HG02588 (cell line): ENCODE results near the gene MLST8.

ENCODE experiments used
- ATAC-seq: cut with Tn5 transposase; IDR thresholded peaks from one replicate; pipeline ENCODE4 v1.9.1; 2021; ENCODE audit warnings: mild to moderate bottlenecking, moderate library complexity; ENCODE audit not compliant: unreplicated experiment

The MLST8 gene

DNA sequence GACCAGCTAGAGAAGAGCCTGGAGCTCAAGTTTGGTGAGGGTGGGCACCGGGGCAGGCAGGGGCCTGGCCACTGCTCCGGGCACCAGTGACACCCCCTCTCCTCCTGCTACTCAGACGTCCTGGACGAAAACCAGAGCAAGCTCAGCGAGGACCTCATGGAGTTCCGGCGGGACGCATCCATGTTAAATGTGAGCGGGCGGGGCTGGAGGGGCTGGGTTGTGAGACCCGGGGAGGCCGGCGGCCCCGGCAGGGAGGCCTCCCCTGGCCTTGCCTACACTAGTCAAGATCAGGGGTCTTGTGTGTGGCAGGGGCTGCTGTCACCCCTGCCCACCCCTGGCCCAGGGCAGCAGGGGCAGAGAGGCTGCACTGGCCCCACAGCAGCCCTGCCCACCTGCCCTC lies 31.9 kb upstream of the MLST8 start:
- ATAC-seq, result no peak

DNA sequence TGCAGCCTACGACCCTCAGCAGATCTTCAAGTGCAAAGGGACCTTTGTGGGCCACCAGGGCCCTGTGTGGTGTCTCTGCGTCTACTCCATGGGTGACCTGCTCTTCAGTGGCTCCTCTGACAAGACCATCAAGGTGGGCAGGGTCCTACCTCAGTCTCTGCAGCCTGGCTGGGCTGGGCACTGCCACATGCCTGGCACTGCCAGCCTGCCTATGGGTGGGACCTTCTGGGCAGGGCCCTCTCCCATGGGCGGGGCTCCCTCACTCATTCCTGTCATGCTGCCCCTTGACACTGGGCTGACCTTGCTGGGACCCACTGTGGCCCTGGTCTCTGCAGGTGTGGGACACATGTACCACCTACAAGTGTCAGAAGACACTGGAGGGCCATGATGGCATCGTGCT lies 31.3 kb upstream of the MLST8 start:
- ATAC-seq, result no peak

DNA sequence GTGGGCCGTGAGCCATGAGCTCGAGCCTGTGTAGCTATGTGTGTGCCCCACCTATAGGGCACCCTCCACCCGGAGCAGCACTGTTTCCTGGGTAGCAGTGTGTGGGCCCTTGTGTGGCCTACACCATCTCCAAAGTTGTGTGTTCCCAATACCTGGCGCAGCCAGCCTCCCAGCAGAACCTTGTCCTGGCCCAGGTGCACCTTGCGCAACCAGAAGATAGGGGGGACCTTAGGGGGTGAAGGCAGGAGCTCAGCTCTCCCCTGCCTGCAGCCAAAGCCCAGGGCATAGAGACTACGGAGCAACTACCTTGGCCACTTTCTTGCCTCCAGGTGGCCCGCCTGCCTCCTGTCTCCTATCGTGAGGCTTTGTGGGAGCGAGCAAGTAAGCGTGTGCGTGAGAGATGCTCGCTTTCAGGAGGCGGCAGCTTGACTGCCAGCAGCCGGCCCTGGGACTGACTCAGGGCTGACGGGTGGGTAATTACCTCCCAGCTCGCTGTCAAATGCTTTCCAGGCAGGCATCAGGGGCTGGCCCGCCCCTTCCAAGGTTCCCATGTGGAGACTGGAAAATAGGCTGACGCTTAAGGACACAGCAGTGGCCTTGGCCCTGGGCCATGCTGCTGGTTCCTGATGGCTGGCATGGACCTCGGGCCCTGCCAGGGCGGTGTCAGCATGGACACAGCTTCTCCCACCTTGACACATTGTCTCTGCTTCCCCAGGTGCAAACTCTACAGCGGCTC lies 30.7 kb upstream of the MLST8 start:
- no peak for ATAC-seq

DNA sequence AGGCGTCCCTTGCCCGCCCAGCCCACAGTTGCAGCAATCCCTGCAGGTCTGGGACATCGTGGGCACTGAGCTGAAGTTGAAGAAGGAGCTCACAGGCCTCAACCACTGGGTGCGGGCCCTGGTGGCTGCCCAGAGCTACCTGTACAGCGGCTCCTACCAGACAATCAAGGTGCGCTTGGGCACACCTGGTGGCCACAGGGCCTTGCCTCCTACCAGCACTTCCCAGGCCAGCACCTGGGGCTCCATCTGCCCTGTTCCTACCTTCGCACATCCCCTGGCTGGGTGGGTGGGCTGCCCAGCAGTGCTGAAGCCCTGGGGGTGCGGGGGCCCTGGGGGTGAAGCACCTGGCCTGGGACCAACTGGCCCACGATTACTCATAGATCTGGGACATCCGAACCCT lies 29.8 kb upstream of the MLST8 start:
- ATAC-seq, result no peak

DNA sequence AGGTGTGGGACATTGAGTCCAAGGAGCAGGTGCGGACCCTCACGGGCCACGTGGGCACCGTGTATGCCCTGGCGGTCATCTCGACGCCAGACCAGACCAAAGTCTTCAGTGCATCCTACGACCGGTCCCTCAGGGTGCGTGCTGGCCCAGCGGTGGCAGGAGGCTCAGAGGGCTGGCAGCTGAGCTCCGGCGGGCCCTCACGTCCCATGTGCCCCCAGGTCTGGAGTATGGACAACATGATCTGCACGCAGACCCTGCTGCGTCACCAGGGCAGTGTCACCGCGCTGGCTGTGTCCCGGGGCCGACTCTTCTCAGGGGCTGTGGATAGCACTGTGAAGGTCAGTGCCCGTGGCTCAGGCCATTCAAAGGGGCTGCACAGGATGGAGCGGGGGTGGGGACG lies 29.2 kb upstream of the MLST8 start:
- ATAC-seq, result no peak

DNA sequence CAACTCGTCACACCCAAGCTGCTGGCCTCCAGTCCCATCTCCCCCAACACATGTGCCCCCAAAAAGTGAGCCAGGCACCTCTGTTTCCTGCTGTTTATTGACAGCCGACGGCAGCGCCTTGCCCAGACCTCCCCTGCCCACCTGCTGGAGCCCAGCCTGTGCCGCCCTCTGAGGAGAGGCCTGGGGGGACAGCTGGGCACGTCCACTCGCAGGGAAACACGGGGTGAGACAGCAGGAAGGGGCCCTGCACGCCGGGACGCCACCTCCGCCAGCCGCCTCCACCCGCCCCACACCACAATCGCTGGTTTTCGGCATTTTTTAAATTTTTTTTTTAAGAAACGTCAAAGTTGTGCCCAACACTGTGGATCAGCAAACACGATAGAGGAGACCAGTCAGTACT lies 28.2 kb upstream of the MLST8 start:
- no peak for ATAC-seq

DNA sequence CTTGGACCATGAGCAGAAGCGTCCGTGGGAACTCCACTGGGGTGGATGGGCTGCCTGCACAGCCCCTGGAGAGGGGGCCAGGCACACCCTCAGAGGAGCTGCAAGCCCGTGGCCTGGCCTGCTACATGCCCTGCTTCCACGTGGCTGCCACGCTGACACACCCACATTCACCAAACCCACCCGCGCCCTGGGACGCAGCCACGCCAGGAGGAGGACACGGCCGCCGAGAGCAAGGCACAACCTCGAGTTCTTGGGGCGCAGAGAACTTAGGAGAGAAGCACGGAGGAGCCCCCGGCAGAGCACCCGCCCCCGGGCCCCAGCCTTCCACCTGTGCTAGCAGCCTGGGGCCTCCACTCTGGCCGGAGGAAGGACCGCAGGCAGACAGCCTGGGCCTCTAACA lies 27.7 kb upstream of the MLST8 start:
- ATAC-seq, result no peak

DNA sequence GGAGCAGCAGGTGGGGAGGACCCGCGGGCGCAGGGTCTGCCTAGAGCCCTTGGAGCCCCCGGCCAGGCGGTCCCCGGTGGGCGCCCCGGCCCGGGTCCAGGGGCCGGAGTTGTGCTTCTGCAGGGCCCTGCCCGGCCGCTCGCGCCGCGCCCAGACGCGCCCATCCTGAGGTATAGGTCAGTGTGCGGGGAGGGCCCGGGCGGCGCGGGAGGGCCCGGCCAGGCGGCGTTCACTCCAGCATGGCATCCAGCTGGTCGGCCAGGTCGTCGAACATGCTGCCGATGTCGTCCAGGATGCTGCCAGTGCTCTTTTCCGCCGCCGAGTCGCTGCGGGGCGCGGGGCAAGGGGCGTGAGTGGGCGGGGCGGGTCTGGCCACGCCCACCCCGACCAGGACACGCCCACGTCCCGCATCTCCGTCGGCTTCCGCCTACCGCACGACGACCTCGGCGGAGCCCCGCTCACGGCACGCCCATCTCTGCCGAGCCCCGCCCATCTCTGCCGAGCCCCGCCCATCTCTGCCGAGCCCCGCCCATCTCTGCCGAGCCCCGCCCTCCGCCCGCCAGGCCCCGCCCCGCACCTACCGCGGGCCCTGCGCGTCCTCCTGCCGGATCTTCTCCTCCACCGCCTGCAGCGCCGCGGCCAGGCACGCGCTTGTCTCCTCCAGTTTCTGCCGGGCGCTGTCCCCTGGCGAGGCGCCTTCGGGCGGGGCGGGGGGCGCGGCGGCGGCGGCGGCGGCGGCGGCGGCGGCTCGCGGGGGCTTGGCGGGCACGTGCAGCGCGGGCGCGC lies 26.7 kb upstream of the MLST8 start:
- no peak for ATAC-seq

DNA sequence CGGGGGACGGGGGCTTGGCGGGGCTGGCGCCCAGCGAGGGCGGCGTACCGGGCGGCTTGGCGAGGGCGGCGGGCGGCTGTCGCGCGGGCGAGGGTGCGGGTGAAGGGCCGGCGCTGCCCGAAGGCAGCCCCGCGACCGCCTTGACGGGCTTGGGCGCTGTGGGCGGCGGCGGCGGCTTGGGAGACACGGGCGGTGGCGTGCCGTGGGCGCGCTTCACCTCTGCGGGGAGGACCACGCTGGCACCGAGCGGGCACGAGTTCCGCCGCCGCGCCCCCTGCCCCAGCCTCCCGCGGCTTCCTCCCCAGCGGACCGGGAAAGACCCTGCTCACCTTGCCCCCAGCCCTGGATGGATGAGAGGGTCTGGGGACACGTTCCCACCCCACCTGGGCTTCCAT lies 26.1 kb upstream of the MLST8 start:
- ATAC-seq, result no peak

DNA sequence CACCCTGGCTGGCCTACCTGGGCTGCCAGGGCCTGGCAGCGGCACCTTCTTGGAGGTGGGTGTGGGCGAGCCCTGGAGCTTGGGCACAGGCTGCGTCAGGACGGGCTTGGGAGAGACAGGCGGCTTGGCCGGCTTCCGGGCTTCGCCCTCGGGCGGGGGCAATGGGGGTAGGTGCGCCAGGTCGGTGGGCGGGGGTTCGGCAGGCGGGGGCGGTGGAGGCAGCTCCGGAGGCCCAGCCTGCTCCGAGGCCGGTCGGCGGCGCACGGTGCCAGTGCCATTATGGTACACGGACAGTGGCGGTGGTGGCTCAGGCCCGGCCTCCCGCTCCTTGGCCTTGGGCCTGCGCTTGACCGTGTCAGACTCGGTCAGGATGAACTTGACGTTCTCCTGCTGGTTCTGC lies 25.7 kb upstream of the MLST8 start:
- ATAC-seq, result no peak

DNA sequence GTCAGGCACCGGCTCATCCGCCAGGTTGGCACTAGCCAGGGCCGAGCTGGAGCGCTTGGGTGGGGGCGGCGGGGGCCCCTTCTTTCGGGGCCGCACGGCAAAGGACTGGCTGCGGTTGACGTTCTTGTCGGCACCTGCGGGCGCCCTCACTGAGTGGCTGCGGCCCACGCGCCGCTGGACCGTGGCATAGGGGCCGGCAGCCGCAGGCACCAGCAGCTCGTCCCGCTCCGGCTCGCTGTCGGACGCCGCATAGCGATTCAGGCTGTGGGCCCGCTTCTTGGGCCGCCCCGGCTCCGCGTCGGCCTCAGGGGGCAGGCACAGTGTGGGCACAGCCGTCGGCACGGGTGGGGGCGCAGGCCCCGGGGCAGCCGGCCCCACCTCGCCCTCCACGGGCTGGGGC lies 24.8 kb upstream of the MLST8 start:
- no peak for ATAC-seq

DNA sequence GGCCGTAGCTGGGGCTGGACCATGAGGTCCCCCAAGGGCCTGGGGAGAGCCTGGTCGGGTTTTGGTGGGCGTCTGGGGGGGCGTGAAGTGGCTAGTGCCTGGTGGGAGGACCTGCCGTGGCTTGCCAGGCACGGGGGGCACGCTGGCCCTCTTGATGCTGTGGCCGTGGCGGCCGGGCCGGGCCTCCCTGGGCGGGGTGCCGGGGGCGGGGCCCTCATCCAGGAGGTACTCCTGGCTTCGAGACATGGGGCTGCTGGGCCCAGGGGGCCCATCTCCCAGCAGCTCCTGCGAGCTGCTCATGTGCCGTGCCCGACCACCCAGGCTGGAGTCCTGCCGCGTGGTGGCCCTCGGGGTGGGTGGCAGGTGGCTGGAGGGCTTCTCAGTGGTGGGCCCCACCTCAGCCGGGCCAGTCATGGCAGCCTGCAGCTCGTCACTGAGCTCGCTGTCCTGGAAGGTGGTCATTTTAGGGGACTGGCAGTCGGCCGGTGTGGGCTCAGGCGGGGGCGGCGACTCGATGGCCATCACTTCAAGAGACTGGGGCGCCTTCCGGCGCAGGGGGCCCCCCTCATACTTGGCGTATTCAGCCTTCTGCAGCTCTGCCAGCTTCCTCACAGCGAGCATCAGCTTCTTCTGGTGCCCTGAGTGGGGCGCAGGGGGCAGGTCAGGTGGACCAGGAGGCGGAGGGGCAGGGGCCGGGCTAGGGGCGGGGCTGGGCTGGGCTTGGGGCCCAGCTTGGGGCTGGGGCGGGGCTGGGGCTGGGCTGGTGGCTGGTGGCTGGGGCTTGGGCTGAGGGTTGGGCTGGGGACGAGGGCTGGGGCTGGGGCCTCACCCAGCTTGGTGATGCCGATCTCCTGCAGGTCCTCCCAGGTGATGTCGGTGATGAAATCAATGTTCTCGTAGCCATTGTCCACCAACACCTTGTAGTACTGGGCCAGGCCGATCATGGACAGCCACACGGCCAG lies 24.0 kb upstream of the MLST8 start:
- no peak for ATAC-seq

DNA sequence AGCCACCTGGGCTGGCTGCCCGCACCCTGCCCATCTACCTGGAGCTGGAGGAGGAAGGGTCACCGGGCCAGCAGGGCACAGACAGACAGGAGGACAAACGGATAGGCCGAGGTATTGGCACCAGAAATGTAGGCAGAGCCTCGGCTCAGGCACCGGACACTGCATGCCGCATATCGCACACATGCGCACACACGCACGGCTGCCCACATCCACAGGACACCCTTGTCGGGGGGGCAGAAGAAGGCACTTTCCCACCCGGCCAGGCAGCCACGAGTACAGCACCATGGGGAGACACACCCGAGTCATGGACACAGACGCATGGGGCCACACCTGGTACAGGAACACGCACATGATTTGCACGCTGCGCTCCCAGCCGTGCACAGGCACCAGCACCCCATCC lies 23.3 kb upstream of the MLST8 start:
- no peak for ATAC-seq

DNA sequence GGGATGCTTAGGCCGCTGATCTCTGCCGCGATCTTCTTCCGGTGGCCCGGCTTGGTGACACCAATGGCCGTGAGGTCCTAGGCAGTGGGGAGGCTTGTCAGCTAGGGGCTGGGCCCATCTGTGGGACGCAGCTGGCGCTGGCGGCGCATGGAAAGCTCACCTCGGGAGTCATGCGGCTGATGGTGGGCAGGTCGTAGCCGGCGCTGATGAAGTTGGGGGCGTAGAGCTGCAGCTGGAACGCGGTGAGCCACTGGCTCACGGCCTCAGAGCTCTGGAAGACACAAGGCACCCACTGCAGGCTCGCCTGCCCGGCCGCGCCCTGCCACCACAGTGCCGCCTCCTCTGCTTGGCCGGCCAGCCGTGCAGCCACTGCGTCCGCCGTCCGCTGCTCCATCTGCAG lies 21.6 kb upstream of the MLST8 start:
- no peak for ATAC-seq

DNA sequence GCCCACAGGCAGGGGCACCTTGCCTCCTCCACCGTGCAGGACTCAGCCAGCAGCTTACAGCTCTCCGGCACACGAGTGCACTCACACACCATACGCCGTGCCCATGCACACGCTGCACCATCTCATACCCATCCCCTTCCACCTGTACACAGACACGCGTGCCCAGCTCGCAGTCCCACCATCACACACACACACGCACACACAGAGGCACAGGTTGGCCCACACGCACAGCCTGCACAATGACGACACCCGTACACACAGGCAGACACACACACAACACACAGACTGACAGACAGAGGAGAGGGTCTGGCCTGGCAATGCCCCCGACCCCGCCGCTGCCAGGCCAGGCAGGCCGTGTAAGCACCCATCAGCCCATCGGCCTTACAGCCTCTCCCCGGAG lies 20.9 kb upstream of the MLST8 start:
- ATAC-seq, result no peak

DNA sequence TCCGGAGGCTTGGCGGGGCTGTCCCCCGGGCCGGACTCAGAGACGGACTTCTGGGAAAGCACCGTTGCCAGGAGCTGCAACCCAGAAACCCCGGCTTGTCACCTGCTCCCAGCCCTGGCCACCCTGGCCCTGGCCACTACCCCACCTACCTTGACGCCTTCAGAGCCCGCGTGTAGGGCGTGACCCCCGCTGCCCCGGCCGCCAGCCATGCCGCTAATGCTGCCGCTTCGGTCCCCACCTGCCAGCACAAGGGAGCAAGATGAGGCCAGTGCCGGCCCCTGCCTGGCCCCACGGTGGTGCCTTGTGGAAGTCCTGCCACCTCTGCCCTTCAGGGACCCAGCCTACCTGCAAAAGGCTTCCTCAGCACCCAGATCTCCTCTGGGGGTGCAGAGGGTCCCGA lies 20.3 kb upstream of the MLST8 start:
- ATAC-seq, result no peak

DNA sequence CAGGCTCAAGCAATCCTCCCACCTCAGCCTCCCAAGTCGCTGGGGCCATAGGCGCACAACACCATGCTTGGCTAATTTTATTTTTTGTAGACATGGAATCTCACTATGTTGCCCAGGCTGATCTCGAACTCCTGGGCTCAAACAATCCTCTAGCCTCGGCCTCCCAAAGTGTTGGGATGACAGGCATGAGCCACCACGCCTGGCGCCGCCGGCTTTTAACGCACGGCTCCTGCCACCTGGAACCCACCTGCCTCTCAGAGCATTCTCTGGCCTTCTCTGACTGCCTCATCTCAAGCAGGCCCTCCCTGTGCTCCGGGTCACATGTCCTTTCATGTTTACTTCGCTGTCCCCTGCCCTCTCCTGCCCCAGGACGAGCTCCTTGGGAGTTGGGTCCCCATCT lies 19.2 kb upstream of the MLST8 start:
- ATAC-seq, result no peak

DNA sequence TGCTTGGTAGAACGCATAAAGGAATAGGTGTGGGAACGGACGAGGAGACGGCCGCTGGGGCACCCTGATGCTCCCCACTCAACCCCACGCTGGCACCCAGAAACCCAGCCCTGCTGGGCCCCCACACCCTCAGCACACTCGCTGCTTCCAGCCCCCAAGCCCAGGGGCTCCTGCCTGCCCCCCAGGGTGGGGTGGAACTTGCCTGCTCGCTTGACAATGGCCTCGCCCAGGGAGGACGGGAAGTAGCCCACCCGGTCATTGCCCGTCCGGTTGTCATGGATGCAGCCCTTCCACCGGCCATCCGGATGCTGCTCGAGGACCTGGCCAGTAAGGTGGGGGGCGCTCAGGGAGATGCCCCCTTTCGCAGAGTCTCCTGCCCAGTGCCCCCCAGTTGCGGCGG lies 18.7 kb upstream of the MLST8 start:
- ATAC-seq, result no peak

DNA sequence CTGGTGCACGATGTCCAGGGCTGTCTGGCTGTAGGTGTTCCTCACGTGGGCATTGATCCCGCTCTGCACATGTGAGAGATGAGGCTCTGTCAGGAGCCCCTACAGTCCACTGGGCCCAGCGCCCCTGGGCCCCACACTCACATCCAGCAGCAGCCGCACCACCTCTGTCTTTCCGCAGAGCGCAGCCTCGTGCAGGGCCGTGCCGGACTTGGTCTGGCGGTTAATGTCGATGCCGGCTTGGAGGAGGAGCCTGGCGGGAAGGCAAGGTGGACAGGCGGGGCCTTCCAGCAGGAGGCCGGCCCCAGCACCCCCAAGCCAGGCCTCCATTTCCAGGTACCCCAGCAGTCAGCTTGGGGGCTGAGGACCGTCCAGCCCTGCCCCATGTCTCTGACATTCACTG lies 18.0 kb upstream of the MLST8 start:
- no peak for ATAC-seq

DNA sequence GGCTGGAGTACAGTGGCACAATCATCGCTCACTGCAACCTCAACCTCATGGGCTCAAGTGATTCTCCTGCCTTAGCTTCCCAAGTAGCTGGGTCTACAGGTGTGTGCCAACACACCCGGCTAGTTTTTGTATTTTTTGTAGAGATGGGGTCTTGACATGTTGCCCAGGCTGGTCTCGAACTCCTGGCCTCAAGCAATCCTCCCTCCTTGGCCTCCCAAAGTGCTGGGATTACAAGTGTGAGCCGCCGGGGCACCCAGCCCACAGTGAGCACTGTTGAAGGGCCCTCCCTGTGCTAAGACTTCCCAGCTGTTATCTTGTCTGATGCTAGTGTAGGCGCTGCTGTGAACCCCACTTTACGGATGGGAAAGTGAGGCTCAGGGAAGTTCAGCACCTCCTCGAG lies 16.9 kb upstream of the MLST8 start:
- no peak for ATAC-seq

DNA sequence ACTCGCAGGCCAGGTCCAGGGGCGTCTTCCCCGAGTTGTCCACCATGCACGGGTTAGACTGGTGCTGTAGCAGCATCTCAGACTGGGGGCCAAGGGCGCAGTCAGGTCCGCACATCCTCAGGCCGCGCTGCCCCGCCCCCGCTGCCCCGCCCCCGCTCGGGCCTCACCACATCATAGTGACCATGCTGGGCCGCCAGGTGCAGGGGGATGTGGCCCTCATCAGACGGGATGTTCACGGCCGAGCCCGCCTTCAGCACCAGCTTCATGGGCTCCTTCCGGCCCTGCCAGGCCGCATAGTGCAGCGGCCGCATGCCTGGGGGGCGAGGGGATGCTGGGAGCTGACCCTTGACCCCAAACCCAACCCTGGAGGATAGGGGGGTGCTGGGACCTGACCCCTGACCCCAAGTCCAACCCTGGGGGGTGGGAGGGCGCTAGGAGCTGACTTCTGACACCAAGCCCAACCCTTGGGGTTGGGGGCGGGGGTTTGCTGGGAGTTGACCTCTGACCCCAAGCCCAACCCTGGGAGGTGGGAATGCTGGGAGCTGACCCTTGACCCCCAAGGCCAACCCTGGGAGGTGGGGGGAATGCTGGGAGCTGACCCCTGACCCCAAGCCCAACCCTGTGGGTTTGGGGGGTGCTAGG lies 15.9 kb upstream of the MLST8 start:
- ATAC-seq, result no peak
